SK-N-SH (cell line): ENCODE data around the gene TMEM11. TPM values are rescaled to one million over a fixed set of nuclear protein-coding genes. Genes with fewer than 3 reads are reported as not detected.

Experiments used
- CTCF ChIA-PET: fragments of 300-600, 350-600 bp; formaldehyde crosslinking; extraction: SDS; loops from one replicate; lab custom pipeline; 2021; lab: Yijun Ruan, JAX
- POLR2A ChIA-PET: fragments of 350-600 bp; sonication (Branson Sonifier 250); formaldehyde crosslinking; extraction: SDS; loops from one replicate; lab custom pipeline; 2020; ENCODE audit warnings: antibody characterized with exemption, inconsistent platforms; lab: Yijun Ruan, JAX
- DNase-seq: peaks from one replicate; pipeline ENCODE4 v3.0.0; 2012
- H2AFZ ChIP-seq: fragments of 200-600 bp; sonication (generic); 2 replicates; pipeline ENCODE4 v1.8.1; 2016; ENCODE audit warnings: antibody characterized with exemption, mild to moderate bottlenecking, low read depth
- H3F3A ChIP-seq: fragments of 200-600 bp; sonication (generic); replicated peaks from 2 replicates; pipeline ENCODE3; 2016; ENCODE audit warnings: antibody characterized with exemption, mild to moderate bottlenecking; ENCODE audit not compliant: insufficient read depth
- H3K27ac ChIP-seq, 2 experiments: fragments of 200-500 bp in 1 of 2; fragments of 200-600 bp in 1 of 2; sonication (Bioruptor generic) in 1 of 2; sonication (generic), shearing (Covaris generic) in 1 of 2; 2 replicates each; pipeline versions ENCODE4 v1.5.1 to v1.6.1; 2014 to 2016; ENCODE audit warnings: low read depth in 2 of 2, inconsistent platforms in 1 of 2, low read length in 1 of 2, mild to moderate bottlenecking in 1 of 2, mixed read lengths in 1 of 2
- H3K27me3 ChIP-seq: fragments of 200-600 bp; sonication (generic), shearing (Covaris generic); 2 replicates; pipeline ENCODE4 v1.6.1; 2016; ENCODE audit warnings: mixed run types; ENCODE audit not compliant: insufficient read depth
- H3K36me3 ChIP-seq, 2 experiments: fragments of 200-500 bp in 1 of 2; fragments of 200-600 bp in 1 of 2; sonication (Bioruptor generic) in 1 of 2; sonication (generic) in 1 of 2; replicated peaks in 1 of 2; 2 replicates each; pipeline versions ENCODE3 to v1.5.1; 2014 to 2016; ENCODE audit warnings: low read length in 1 of 2, mild to moderate bottlenecking in 1 of 2; ENCODE audit not compliant: insufficient read depth in 2 of 2, control insufficient read depth in 1 of 2
- H3K4me1 ChIP-seq, 2 experiments: fragments of 200-500 bp in 1 of 2; fragments of 200-600 bp in 1 of 2; sonication (Bioruptor generic) in 1 of 2; sonication (generic), shearing (Covaris generic) in 1 of 2; 2 replicates each; pipeline versions ENCODE4 v1.5.1 to v1.6.1; 2014 to 2016; ENCODE audit warnings: low read depth in 1 of 2, low read length in 1 of 2, mixed run types in 1 of 2; ENCODE audit not compliant: insufficient read depth in 2 of 2, control insufficient read depth in 1 of 2
- H3K4me2 ChIP-seq: fragments of 200-600 bp; sonication (generic), shearing (Covaris generic); 2 replicates; pipeline ENCODE4 v1.6.1; 2017; ENCODE audit warnings: mixed run types
- H3K4me3 ChIP-seq, 2 experiments: fragments of 200-500 bp in 1 of 2; fragments of 200-600 bp in 1 of 2; sonication (Bioruptor generic) in 1 of 2; sonication (generic), shearing (Covaris generic) in 1 of 2; 2 replicates each; pipeline versions ENCODE4 v1.5.1 to v1.8.1; 2014 to 2016; ENCODE audit warnings: low read depth in 2 of 2, inconsistent platforms in 1 of 2, low read length in 1 of 2, mild to moderate bottlenecking in 1 of 2, mixed read lengths in 1 of 2, moderate library complexity in 1 of 2
- H3K79me2 ChIP-seq: fragments of 200-600 bp; sonication (generic); 2 replicates; pipeline ENCODE4 v1.8.1; 2017; ENCODE audit warnings: mild to moderate bottlenecking; ENCODE audit not compliant: insufficient read depth
- H3K9ac ChIP-seq: fragments of 200-600 bp; sonication (generic); 2 replicates; pipeline ENCODE4 v1.6.1; 2017; ENCODE audit warnings: mixed run types
- H3K9me2 ChIP-seq: fragments of 200-600 bp; sonication (generic); 2 replicates; pipeline ENCODE4 v1.6.1; 2017; ENCODE audit warnings: mixed run types
- H3K9me3 ChIP-seq: fragments of 200-600 bp; sonication (generic); 2 replicates; pipeline ENCODE4 v1.6.1; 2017; ENCODE audit warnings: mixed run types, mild to moderate bottlenecking, moderate library complexity
- H4K20me1 ChIP-seq: fragments of 200-600 bp; sonication (generic); 2 replicates; pipeline ENCODE4 v1.6.1; 2017; ENCODE audit warnings: mild to moderate bottlenecking, mixed run types; ENCODE audit not compliant: insufficient read depth
- ELF1 ChIP-seq: IDR thresholded peaks from 2 replicates; pipeline ENCODE4 v1.4.0; 2012
- EP300 ChIP-seq, 2 experiments: IDR thresholded peaks; 2 replicates each; pipeline versions ENCODE4 v1.4.0 to v1.6.1; 2012; ENCODE audit warnings: borderline replicate concordance in 1 of 2, low read depth in 1 of 2, low read length in 1 of 2
- EZH2phosphoT487 ChIP-seq: fragments of 200-600 bp; sonication (generic); IDR thresholded peaks from 2 replicates; pipeline ENCODE4 v1.6.1; 2017; ENCODE audit warnings: low read depth, mixed run types, mild to moderate bottlenecking, antibody characterized with exemption, moderate library complexity, borderline replicate concordance
- FOSL2 ChIP-seq: IDR thresholded peaks from 2 replicates; pipeline ENCODE4 v1.4.0; 2012; ENCODE audit warnings: low read depth, mild to moderate bottlenecking, moderate library complexity, borderline replicate concordance
- GABPA ChIP-seq: IDR thresholded peaks from 2 replicates; pipeline ENCODE4 v1.4.0; 2012; ENCODE audit warnings: low read depth, mild to moderate bottlenecking
- GATA2 ChIP-seq: sonication (generic); formaldehyde crosslinking; IDR thresholded peaks from 2 replicates; pipeline ENCODE4 v1.5.0; 2020; ENCODE audit warnings: mild to moderate bottlenecking, missing genetic modification reagents
- MXI1 ChIP-seq: IDR thresholded peaks from 2 replicates; pipeline ENCODE4 v1.6.1; 2012; ENCODE audit warnings: mild to moderate bottlenecking, low read depth, low read length, improper control_type of control experiment
- NFIC ChIP-seq: IDR thresholded peaks from 2 replicates; pipeline ENCODE4 v1.4.0; 2012; ENCODE audit warnings: borderline replicate concordance
- PBX3 ChIP-seq: IDR thresholded peaks from 2 replicates; pipeline ENCODE4; 2012
- POLR2AphosphoS5 ChIP-seq: IDR thresholded peaks from 2 replicates; pipeline ENCODE4 v1.6.1; 2012; ENCODE audit warnings: low read depth, low read length
- RAD21 ChIP-seq: IDR thresholded peaks from 2 replicates; pipeline ENCODE4 v1.6.1; 2012; ENCODE audit warnings: mild to moderate bottlenecking, low read length
- RCOR1 ChIP-seq: fragments of 150-350 bp; IDR thresholded peaks from 2 replicates; pipeline ENCODE4 v1.6.1; 2017; ENCODE audit warnings: antibody characterized with exemption, low read length
- REST ChIP-seq: IDR thresholded peaks from 2 replicates; pipeline ENCODE4 v1.6.1; 2012; ENCODE audit warnings: mild to moderate bottlenecking, low read depth, low read length, moderate library complexity
- RXRA ChIP-seq: IDR thresholded peaks from 2 replicates; pipeline ENCODE4 v1.4.0; 2012; ENCODE audit warnings: low read depth, mild to moderate bottlenecking, borderline replicate concordance
- SIN3A ChIP-seq: IDR thresholded peaks from 2 replicates; pipeline ENCODE4 v1.6.1; 2012; ENCODE audit warnings: low read depth, mild to moderate bottlenecking, low read length, moderate library complexity, borderline replicate concordance
- TAF1 ChIP-seq: IDR thresholded peaks from 2 replicates; pipeline ENCODE4 v1.6.1; 2012; ENCODE audit warnings: low read depth, mild to moderate bottlenecking, low read length, moderate library complexity, borderline replicate concordance
- TCF12 ChIP-seq: IDR thresholded peaks from 2 replicates; pipeline ENCODE4 v1.4.0; 2012
- USF1 ChIP-seq: IDR thresholded peaks from 2 replicates; pipeline ENCODE4 v1.4.0; 2012; ENCODE audit warnings: low read depth, borderline replicate concordance
- YY1 ChIP-seq: IDR thresholded peaks from 2 replicates; pipeline ENCODE4 v1.4.0; 2012; ENCODE audit warnings: low read depth, mild to moderate bottlenecking
- WGBS: methylation state at CpG from one replicate; pipeline ENCODE4 v1.1.6; 2017; ENCODE audit warnings: low lambda C conversion rate; 5-methylcytosine and 5-hydroxymethylcytosine counted together
- polyA plus RNA-seq, 3 experiments: library from polyadenylated mRNA; depleted of rRNA; stranded (reverse); fragments of >200 nt; gene quantifications; 2 replicates each; pipeline ENCODE4 v1.2.3, GENCODE V29; 2012
- TF ChIP-seq, protein P1 (sequence below): IDR thresholded peaks from 2 replicates; pipeline ENCODE4 v1.4.0; 2012; ENCODE audit warnings: low read depth
- TF ChIP-seq, protein P2 (sequence below): fragments of 150-350 bp; IDR thresholded peaks from 2 replicates; pipeline ENCODE4 v1.6.1; 2016; ENCODE audit warnings: mild to moderate bottlenecking, low read depth, low read length

Gene TMEM11
- polyA plus RNA-seq, 1 of the 3 experiments (the other 2 are of a cell fraction), result 52.3 TPM

DNA sequence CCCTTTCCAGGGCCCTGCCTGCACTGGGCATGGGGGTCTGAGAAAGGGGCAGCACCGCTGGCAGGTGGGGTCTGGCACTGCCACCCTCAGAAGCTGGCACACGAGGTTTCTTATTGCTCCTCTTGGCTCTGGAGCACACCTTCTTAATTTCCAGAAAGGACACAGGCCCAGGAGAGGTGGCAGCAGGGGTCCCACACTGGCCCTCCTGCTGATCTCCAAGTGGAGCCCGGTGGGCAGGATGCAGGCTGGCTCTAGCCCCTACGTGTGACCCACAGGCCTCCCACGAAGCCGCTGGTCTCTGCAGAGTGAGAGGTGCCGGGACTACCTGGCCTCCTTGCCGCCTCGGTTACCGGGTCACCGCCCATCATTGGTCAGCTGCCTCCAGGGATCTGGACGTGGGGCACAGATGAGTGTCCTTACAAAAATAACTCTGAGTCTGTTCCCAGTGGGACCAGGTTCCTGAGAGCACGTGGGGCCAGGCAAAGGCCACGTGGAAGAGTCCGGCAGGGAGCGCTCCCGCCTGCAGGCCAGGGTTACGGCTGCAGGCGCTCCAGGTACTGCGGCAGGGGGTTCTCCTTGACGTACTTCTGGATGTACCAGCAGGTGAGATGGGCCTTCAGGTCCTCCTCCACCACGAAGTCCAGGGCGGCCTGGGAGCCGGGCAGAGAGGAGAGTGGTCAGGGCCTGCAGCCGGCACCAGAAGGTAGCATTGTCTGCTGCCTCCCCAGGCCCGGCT lies 29.0 kb upstream of the TMEM11 start:
- H2AFZ ChIP-seq, result no peak overlapping the region
- no peaks in the 10 kb centered on the region; a peak in 1 of 4 replicates for H3K4me1 ChIP-seq
- no peak overlapping the region for H3K4me2 ChIP-seq
- DNase-seq, result no peak
- no peaks in the 10 kb centered on the region for H3K9me2 ChIP-seq
- ChIA-PET POLR2A (no interaction called here), CTCF (interaction anchor here (1.7 kb wide), 1 partner anchor 37 kb away, joined by 7 read pairs; no protein-coding TSS in a partner anchor)
- no peaks in the 10 kb centered on the region for H3K36me3 ChIP-seq
- H3K79me2 ChIP-seq, result no peaks in the 10 kb centered on the region
- no peaks in the 10 kb centered on the region for H3K27me3 ChIP-seq
- no peaks in the 10 kb centered on the region for H4K20me1 ChIP-seq
- no peak overlapping the region for H3K9ac ChIP-seq
- H3F3A ChIP-seq, result no peaks in the 10 kb centered on the region
- WGBS, result 79% methylated on average over 15 of the region's 26 CpGs
- no peaks in the 10 kb centered on the region for H3K9me3 ChIP-seq
- no peak overlapping the region for H3K4me3 ChIP-seq
- TF ChIP-seq, protein P1, sequence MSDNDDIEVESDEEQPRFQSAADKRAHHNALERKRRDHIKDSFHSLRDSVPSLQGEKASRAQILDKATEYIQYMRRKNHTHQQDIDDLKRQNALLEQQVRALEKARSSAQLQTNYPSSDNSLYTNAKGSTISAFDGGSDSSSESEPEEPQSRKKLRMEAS, result no peak
- TF ChIP-seq YY1 (no peak), RAD21 (no peak), USF1 (no peak), RCOR1 (no peak), POLR2AphosphoS5 (no peak)
- H3K27ac ChIP-seq, result no peak overlapping the region

DNA sequence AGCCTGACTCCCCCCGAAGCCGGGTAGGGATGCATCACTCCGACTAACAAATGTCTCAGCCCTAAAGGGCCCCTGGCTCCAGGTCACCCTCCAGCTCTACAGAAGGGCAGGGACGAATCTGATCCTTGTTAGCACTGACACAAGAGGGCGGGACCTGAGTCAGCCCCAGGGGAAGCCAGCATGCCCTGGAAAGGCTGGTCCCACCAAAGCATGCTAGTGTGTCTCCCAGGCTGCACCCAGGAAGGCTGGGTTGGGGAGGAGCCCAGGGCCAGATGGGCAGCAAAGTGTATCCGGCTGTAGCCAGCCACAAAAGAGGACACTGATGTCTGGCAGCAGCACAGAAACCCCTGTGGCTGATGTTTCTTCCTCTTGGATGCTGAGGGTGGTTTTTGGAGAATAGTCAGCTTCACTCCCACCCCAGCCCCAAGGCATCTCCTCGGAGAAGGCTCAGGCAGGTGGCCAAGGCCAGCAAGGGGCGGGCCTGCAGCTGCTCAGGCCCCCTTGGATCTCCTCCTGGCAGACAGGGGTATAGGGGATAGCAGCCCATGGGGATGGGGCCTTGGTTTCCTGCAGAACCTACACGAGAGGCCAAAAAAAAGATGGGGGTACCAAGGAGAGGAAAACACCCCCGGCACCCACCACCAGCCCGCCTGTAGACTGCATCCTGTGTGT lies 28.2 kb upstream of the TMEM11 start:
- POLR2A ChIA-PET, result no interaction called here
- no peak for DNase-seq
- 79% methylated on average over 9 of the region's 11 CpGs for WGBS
- no peak overlapping the region for H3K4me2 ChIP-seq
- no peaks in the 10 kb centered on the region for H3K27me3 ChIP-seq
- H3K79me2 ChIP-seq, result no peaks in the 10 kb centered on the region
- no peak overlapping the region for H2AFZ ChIP-seq
- CTCF ChIA-PET, result interaction anchor here (1.7 kb wide), 1 partner anchor 38 kb away, joined by 7 read pairs; no protein-coding TSS in a partner anchor
- H4K20me1 ChIP-seq, result no peaks in the 10 kb centered on the region
- H3K4me1 ChIP-seq, result no peaks in the 10 kb centered on the region; a peak in 1 of 4 replicates
- no peaks in the 10 kb centered on the region for H3F3A ChIP-seq
- no peak overlapping the region for H3K27ac ChIP-seq
- H3K9me2 ChIP-seq, result no peaks in the 10 kb centered on the region
- no peaks in the 10 kb centered on the region for H3K9me3 ChIP-seq
- H3K36me3 ChIP-seq, result no peaks in the 10 kb centered on the region
- no peak overlapping the region for H3K9ac ChIP-seq
- no peak overlapping the region for H3K4me3 ChIP-seq
- TF ChIP-seq TAF1 (no peak), FOSL2 (no peak), SIN3A (no peak), POLR2AphosphoS5 (no peak), MXI1 (no peak), GATA2 (CRISPR knock-in tag) (no peak), NFIC (no peak), ELF1 (no peak), TCF12 (no peak), EZH2phosphoT487 (no peak), GABPA (no peak), RXRA (no peak), PBX3 (no peak), EP300 (IDR thresholded peaks at IDR 0.05; ENCODE audit: borderline replicate concordance in 1 of 2, low read depth in 1 of 2, low read length in 1 of 2) (no peak), REST (no peak)
- TF ChIP-seq, protein P2, sequence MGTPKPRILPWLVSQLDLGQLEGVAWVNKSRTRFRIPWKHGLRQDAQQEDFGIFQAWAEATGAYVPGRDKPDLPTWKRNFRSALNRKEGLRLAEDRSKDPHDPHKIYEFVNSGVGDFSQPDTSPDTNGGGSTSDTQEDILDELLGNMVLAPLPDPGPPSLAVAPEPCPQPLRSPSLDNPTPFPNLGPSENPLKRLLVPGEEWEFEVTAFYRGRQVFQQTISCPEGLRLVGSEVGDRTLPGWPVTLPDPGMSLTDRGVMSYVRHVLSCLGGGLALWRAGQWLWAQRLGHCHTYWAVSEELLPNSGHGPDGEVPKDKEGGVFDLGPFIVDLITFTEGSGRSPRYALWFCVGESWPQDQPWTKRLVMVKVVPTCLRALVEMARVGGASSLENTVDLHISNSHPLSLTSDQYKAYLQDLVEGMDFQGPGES, result no peak
